Measurements from ENCODE around the gene PDK3.
A peak's percentile ranks its signal among the peaks of the same experiment; 100 is the strongest.

The PDK3 gene

DNA sequence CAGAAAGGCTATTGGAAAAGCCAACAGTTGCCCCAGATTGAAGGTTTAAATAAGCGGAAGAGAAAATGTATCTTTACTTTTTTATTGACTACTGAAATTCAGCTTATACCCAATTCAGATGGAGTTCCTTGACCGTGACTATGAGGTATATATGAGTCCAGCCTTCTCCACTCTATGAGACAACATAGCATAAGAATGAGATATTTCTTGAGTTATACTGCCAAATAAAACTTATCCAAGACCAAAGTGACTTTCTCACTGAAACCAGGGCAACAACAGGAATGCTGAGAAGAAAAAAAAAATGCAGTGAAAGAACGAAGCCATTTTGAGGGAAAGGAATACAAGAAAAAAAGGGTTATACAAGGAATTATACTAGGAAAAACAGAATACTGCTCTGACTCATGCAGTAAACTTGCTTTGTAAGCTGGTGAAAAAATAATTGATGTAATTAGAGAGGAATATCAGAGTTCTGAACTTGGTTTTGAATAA is 16.3 kb upstream of the PDK3 start:
- no peak overlapping the region for H3K27ac ChIP-seq (ENCODE audit: low read length)
- no peaks in the 10 kb centered on the region for H3K9me3 ChIP-seq (ENCODE audit: control insufficient read depth, low read depth, low read length)
- no peak overlapping the region for H3K4me3 ChIP-seq (ENCODE audit: low read length)
- H3K27me3 ChIP-seq (ENCODE audit: control insufficient read depth, insufficient read depth, low read length): no peaks in the 10 kb centered on the region
- H3K4me1 ChIP-seq (ENCODE audit: control insufficient read depth, low read depth, low read length): no peaks in the 10 kb centered on the region
- H3K9ac ChIP-seq (ENCODE audit: low read length): no peak overlapping the region
- H3K36me3 ChIP-seq (ENCODE audit: control insufficient read depth, low read depth, low read length): no peaks in the 10 kb centered on the region

DNA sequence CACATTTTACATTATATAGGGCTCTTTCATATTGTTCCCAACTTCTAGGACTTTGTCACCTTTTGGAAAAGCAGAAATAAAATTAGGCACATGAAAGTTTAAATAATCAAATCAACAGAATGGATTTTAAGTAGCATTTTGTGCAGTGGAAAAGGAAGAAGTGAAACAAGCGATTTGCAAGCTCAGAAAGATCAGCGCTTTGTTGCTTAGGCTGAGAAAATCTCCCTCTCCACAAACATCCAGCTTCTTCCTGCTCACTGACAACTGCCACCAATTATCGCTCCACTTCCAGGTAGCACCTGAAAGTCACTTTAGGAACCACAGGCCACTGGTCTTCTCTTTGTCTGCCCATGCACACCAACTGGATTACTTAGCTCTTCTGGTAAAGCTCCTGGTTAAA is 2.0 kb upstream of the PDK3 start:
- H3K9ac ChIP-seq (ENCODE audit: low read length): no peak overlapping the region
- no peaks in the 10 kb centered on the region for H3K9me3 ChIP-seq (ENCODE audit: control insufficient read depth, low read depth, low read length)
- H3K4me1 ChIP-seq (ENCODE audit: control insufficient read depth, low read depth, low read length): peaks cover 12% of the 10 kb centered on the region
- H3K27ac ChIP-seq (ENCODE audit: low read length): no peak overlapping the region
- no peaks in the 10 kb centered on the region for H3K27me3 ChIP-seq (ENCODE audit: control insufficient read depth, insufficient read depth, low read length)
- no peaks in the 10 kb centered on the region for H3K36me3 ChIP-seq (ENCODE audit: control insufficient read depth, low read depth, low read length)
- no peak overlapping the region for H3K4me3 ChIP-seq (ENCODE audit: low read length)

DNA sequence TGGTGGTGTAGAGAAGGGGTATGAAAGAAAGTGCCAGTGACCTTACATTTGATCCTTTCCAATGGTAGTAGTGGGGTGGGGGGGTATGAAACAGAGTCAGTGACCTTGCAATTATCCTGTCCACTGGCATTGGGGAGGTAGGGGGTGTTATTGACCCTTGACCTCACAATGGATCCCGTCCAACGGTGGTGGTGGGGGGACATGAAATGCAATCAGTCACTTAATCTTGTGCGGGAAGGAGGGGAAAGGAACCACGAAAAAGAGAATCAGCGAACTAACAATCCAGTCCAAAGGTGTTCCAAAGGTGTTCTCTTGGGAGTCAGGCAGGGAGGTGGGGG is 619 bp upstream of the PDK3 start:
- H3K27ac ChIP-seq (ENCODE audit: low read length): peak overlapping the region; percentile 78
- no peaks in the 10 kb centered on the region for H3K36me3 ChIP-seq (ENCODE audit: control insufficient read depth, low read depth, low read length)
- H3K4me3 ChIP-seq (ENCODE audit: low read length): peak overlapping the region; percentile 87

DNA sequence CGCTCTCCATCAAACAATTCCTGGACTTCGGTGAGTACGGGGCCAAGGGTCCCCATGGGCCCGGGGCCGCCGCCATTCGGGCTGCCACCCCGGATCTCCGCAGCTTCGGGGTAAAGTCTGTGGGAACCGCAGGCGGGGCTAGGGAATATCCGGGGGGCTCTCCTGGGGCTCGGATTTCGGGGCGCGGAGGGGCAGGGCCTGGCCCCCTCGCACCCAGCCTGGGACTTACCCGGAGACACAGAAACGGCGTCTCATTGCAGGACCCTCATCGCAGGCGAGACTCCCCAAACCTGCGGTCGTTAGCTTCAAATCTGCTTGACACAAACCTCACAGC is 413 bp downstream of the PDK3 start:
- no peak overlapping the region for H3K27ac ChIP-seq (ENCODE audit: low read length)
- no peaks in the 10 kb centered on the region for H3K27me3 ChIP-seq (ENCODE audit: control insufficient read depth, insufficient read depth, low read length)
- H3K9me3 ChIP-seq (ENCODE audit: control insufficient read depth, low read depth, low read length): no peaks in the 10 kb centered on the region
- H3K9ac ChIP-seq (ENCODE audit: low read length): peak overlapping the region; percentile 71
- H3K4me1 ChIP-seq (ENCODE audit: control insufficient read depth, low read depth, low read length): peaks cover 12% of the 10 kb centered on the region
- peak overlapping the region; percentile 87 for H3K4me3 ChIP-seq (ENCODE audit: low read length)
- no peaks in the 10 kb centered on the region for H3K36me3 ChIP-seq (ENCODE audit: control insufficient read depth, low read depth, low read length)

More for the DNA sequence above, 619 bp upstream of the PDK3 start:
- Histone ChIP-seq H3K27me3 (ENCODE audit: control insufficient read depth, insufficient read depth, low read length) (no peaks in the 10 kb centered on the region), H3K4me1 (ENCODE audit: control insufficient read depth, low read depth, low read length) (peaks cover 12% of the 10 kb centered on the region), H3K9me3 (ENCODE audit: control insufficient read depth, low read depth, low read length) (no peaks in the 10 kb centered on the region), H3K9ac (ENCODE audit: low read length) (peak overlapping the region; percentile 67)

DNA sequence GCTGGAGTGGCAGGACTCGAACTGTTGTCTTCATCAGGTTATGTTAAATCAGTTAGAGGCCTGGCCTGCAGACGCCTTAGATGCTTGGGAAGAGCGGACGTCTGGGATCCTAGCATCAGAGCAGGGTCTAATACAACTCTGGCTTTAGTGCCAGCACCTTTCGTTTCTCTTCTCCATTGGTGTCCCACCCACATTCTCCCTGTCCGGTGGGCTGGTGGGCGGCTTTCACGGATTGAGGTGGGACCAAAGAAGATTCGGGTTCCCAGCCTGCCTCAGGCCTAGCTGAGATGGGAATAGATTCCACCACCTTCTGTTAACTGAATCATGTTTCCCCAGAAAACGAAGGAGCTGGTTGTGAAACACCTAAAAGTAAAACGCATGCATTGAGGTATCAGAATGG is 939 bp downstream of the PDK3 start:
- peak overlapping the region; percentile 87 for H3K4me3 ChIP-seq (ENCODE audit: low read length)
- no peaks in the 10 kb centered on the region for H3K27me3 ChIP-seq (ENCODE audit: control insufficient read depth, insufficient read depth, low read length)
- H3K4me1 ChIP-seq (ENCODE audit: control insufficient read depth, low read depth, low read length): peaks cover 12% of the 10 kb centered on the region
- peak overlapping the region; percentile 71 for H3K9ac ChIP-seq (ENCODE audit: low read length)
- no peaks in the 10 kb centered on the region for H3K9me3 ChIP-seq (ENCODE audit: control insufficient read depth, low read depth, low read length)
- no peak overlapping the region for H3K27ac ChIP-seq (ENCODE audit: low read length)
- no peaks in the 10 kb centered on the region for H3K36me3 ChIP-seq (ENCODE audit: control insufficient read depth, low read depth, low read length)

DNA sequence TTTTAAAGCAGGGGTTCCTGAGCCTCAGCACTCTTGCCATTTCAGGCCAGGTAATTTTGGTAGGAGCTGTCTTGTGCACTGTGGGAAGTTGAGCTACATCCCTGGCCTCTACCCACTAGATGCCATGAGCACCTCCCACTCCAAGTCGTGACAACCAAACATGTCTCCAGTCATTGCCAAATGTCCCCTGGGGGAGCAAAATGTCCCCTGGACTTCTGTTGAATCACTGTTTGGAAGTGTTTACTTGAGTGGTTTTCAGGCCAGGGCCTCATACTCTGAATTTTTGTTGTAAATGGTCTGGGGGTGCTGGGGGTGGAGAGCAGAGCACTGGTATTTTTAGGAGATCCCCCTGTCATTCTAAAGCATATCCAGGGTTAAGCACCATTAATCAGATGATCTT is 3.2 kb downstream of the PDK3 start:
- Histone ChIP-seq H3K36me3 (ENCODE audit: control insufficient read depth, low read depth, low read length) (no peaks in the 10 kb centered on the region), H3K9me3 (ENCODE audit: control insufficient read depth, low read depth, low read length) (no peaks in the 10 kb centered on the region), H3K4me3 (ENCODE audit: low read length) (no peak overlapping the region), H3K9ac (ENCODE audit: low read length) (no peak overlapping the region), H3K27ac (ENCODE audit: low read length) (no peak overlapping the region), H3K27me3 (ENCODE audit: control insufficient read depth, insufficient read depth, low read length) (no peaks in the 10 kb centered on the region), H3K4me1 (ENCODE audit: control insufficient read depth, low read depth, low read length) (peaks cover 19% of the 10 kb centered on the region)

DNA sequence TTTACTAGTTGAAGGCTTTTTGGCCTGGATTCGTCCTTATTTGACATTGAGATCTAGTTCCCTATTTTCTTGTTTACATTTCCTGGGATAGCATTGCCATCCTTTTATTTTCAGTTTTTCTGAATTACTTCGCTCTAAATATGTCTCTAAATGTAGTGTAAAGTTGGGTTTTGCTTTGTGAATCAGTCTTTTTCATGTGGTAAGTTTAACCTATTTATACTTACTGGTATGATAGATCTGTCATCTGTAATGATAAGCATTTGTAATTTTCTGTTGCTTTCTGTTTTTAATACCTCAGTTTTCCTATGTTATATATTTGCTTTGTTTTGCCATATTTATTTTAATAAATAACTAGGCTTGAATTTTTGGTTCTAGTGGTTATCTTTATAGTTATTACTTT is 6.7 kb downstream of the PDK3 start:
- Histone ChIP-seq H3K36me3 (ENCODE audit: control insufficient read depth, low read depth, low read length) (no peaks in the 10 kb centered on the region), H3K27me3 (ENCODE audit: control insufficient read depth, insufficient read depth, low read length) (no peaks in the 10 kb centered on the region), H3K9me3 (ENCODE audit: control insufficient read depth, low read depth, low read length) (no peaks in the 10 kb centered on the region), H3K4me3 (ENCODE audit: low read length) (no peak overlapping the region), H3K4me1 (ENCODE audit: control insufficient read depth, low read depth, low read length) (peaks cover 12% of the 10 kb centered on the region), H3K9ac (ENCODE audit: low read length) (no peak overlapping the region), H3K27ac (ENCODE audit: low read length) (no peak overlapping the region)

DNA sequence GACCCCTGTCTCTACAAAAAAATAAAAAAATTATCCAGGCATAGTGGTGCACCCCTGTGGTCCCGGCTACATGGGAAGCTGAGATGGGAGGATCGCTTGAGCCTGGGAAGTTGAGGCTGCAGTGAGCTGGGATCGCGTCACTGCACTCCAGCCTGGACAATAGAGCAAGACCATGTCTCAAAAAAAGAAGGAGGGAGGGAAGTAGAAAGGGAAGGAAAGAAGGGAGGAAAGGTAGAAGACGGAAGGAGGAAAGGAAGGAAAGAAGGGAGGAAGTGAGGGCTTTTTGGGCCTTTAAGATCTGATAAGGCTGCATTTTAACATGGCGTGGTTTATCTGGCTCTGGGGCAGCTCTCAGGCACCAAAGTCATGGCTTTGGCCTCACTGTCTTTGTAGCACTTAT is 10.4 kb downstream of the PDK3 start:
- no peaks in the 10 kb centered on the region for H3K27me3 ChIP-seq (ENCODE audit: control insufficient read depth, insufficient read depth, low read length)
- no peak overlapping the region for H3K4me3 ChIP-seq (ENCODE audit: low read length)
- H3K9ac ChIP-seq (ENCODE audit: low read length): no peak overlapping the region
- no peaks in the 10 kb centered on the region for H3K36me3 ChIP-seq (ENCODE audit: control insufficient read depth, low read depth, low read length)
- no peaks in the 10 kb centered on the region for H3K9me3 ChIP-seq (ENCODE audit: control insufficient read depth, low read depth, low read length)
- H3K27ac ChIP-seq (ENCODE audit: low read length): no peak overlapping the region
- peaks cover 12% of the 10 kb centered on the region for H3K4me1 ChIP-seq (ENCODE audit: control insufficient read depth, low read depth, low read length)

DNA sequence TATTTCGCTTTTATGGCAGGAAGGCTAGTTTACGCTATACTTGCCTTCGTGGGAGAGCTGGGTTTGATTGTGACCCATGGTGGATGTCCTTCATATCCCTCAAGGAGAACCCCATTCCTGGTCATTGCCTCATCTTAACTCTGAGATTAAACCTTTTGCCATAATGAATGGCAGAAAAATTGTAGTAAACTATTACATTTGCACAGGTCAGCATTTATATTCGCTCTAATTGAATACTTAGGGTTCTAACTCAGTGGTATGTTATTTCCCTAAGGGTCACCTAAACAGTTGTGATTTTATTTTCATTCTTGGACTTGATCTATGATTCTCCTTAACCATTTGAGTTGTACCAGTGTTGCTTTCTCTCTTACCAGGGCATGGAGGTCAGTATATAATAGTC is 13.4 kb downstream of the PDK3 start:
- H3K9ac ChIP-seq (ENCODE audit: low read length): no peak overlapping the region
- H3K27me3 ChIP-seq (ENCODE audit: control insufficient read depth, insufficient read depth, low read length): no peaks in the 10 kb centered on the region
- no peaks in the 10 kb centered on the region for H3K36me3 ChIP-seq (ENCODE audit: control insufficient read depth, low read depth, low read length)
- H3K4me1 ChIP-seq (ENCODE audit: control insufficient read depth, low read depth, low read length): peaks cover 5% of the 10 kb centered on the region
- no peak overlapping the region for H3K27ac ChIP-seq (ENCODE audit: low read length)
- no peak overlapping the region for H3K4me3 ChIP-seq (ENCODE audit: low read length)
- no peaks in the 10 kb centered on the region for H3K9me3 ChIP-seq (ENCODE audit: control insufficient read depth, low read depth, low read length)

DNA sequence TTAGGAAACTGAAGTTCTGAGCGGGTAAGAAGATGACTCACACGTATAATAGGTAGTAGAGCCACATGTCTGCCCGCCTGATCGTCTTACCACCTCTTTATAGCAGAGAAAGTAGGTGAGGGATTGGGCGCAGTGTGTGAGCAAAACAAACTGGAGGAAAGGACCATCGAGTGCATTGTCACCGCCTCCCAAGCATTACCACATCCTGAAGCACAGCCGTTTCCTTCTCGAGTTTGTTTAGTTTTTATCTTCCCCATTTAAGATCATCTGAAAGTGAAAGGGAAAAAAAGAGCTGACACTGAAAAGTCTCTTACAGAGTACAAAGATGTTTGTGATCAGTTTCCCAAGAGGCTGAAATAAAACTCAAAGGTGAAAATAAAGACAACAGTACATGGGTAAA is 14.8 kb downstream of the PDK3 start:
- Histone ChIP-seq H3K9me3 (ENCODE audit: control insufficient read depth, low read depth, low read length) (no peaks in the 10 kb centered on the region), H3K4me3 (ENCODE audit: low read length) (no peak overlapping the region), H3K36me3 (ENCODE audit: control insufficient read depth, low read depth, low read length) (no peaks in the 10 kb centered on the region), H3K27me3 (ENCODE audit: control insufficient read depth, insufficient read depth, low read length) (no peaks in the 10 kb centered on the region), H3K4me1 (ENCODE audit: control insufficient read depth, low read depth, low read length) (peaks cover 2% of the 10 kb centered on the region), H3K9ac (ENCODE audit: low read length) (no peak overlapping the region), H3K27ac (ENCODE audit: low read length) (no peak overlapping the region)

DNA sequence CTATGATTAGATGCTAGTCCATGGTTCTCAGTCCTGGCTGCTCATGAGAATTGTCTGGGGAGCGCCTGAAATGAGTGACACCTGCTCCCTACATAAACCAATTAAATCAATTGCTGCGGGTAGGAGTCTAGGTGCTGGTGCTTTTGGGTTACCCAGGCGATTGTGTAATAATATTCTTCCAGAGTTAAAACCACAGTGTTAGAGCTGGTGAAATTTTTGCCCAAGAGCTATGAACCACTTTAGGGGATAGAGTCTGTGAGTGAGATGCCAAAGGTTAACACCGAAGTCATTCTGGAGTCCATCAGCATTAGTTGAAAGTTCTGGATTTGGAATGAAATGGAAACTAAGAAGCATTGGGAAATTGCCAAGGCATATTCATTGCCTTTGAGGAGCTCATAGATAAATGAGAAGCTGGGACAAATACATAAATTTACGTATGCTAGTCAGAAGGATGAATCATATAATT is 15.3 kb downstream of the PDK3 start:
- Histone ChIP-seq H3K27ac (ENCODE audit: low read length) (no peak overlapping the region), H3K36me3 (ENCODE audit: control insufficient read depth, low read depth, low read length) (no peaks in the 10 kb centered on the region), H3K4me1 (ENCODE audit: control insufficient read depth, low read depth, low read length) (no peaks in the 10 kb centered on the region), H3K9me3 (ENCODE audit: control insufficient read depth, low read depth, low read length) (no peaks in the 10 kb centered on the region), H3K4me3 (ENCODE audit: low read length) (no peak overlapping the region), H3K27me3 (ENCODE audit: control insufficient read depth, insufficient read depth, low read length) (no peaks in the 10 kb centered on the region), H3K9ac (ENCODE audit: low read length) (no peak overlapping the region)

DNA sequence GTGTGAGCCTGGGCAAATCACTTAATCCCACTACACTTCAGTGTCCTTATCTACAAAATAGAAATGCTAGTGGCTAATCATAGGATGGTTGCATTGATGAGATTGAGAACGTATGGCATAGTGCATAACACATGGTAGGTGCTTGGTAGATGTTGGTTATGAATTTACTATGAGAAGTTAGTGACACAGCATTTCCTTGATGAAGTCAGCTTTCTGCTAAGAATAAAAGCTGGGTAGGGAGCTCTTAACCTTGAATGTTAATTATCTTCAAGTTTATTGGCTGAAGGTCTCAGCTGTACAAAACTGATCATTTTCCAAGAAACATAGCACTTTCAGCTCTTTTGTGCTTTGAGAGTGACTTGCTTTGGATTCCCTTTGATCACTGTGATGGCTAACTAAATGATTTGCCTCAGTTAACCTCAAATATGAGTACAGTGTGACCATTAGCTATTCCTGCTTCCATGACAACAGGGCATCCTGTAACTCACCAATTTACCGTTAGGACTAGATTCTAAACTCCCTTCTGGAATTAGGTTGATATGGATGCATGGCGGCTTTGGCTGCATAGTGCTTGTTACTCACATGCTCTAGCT is 17.8 kb downstream of the PDK3 start:
- Histone ChIP-seq H3K9ac (ENCODE audit: low read length) (no peak overlapping the region), H3K4me3 (ENCODE audit: low read length) (no peak overlapping the region), H3K9me3 (ENCODE audit: control insufficient read depth, low read depth, low read length) (no peaks in the 10 kb centered on the region), H3K27me3 (ENCODE audit: control insufficient read depth, insufficient read depth, low read length) (no peaks in the 10 kb centered on the region), H3K4me1 (ENCODE audit: control insufficient read depth, low read depth, low read length) (peaks cover 5% of the 10 kb centered on the region), H3K27ac (ENCODE audit: low read length) (no peak overlapping the region), H3K36me3 (ENCODE audit: control insufficient read depth, low read depth, low read length) (no peaks in the 10 kb centered on the region)

Data from iPS-18a (cell line).